ENCODE measurements around the gene GCGR. TPM values are rescaled to one million over a fixed set of nuclear protein-coding genes. Genes with fewer than 3 reads are reported as not detected.

Gene GCGR
- total RNA-seq, 4 donors from 2014 or later = 0.52 to 3.8 (median 1.3) TPM

GRCh38 chr17:81843713-81844326 lies 39.9 kb downstream of the GCGR start:
- H3K9me3 ChIP-seq = no peaks in the 10 kb centered on the region
- H3K27ac ChIP-seq = no peak overlapping the region
- H3K4me1 ChIP-seq = peaks cover 41% of the 10 kb centered on the region
- DNase-seq (ENCODE audit: low spot score in 2 of 2) = no peak
- no peaks in the 10 kb centered on the region for H3K27me3 ChIP-seq
- H3K4me3 ChIP-seq = no peak overlapping the region
- TF ChIP-seq POLR2A (IDR thresholded peaks at IDR 0.05) (no peak), EP300 (IDR thresholded peaks at IDR 0.05) (no peak), POLR2AphosphoS5 (IDR thresholded peaks at IDR 0.05) (no peak)
- TF ChIP-seq, protein P1, sequence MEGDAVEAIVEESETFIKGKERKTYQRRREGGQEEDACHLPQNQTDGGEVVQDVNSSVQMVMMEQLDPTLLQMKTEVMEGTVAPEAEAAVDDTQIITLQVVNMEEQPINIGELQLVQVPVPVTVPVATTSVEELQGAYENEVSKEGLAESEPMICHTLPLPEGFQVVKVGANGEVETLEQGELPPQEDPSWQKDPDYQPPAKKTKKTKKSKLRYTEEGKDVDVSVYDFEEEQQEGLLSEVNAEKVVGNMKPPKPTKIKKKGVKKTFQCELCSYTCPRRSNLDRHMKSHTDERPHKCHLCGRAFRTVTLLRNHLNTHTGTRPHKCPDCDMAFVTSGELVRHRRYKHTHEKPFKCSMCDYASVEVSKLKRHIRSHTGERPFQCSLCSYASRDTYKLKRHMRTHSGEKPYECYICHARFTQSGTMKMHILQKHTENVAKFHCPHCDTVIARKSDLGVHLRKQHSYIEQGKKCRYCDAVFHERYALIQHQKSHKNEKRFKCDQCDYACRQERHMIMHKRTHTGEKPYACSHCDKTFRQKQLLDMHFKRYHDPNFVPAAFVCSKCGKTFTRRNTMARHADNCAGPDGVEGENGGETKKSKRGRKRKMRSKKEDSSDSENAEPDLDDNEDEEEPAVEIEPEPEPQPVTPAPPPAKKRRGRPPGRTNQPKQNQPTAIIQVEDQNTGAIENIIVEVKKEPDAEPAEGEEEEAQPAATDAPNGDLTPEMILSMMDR (IDR thresholded peaks at IDR 0.05) = no peak
- 93% methylated on average over 28 of the region's 30 CpGs for WGBS
- H3K36me3 ChIP-seq = peaks cover 60% of the 10 kb centered on the region

DNA sequence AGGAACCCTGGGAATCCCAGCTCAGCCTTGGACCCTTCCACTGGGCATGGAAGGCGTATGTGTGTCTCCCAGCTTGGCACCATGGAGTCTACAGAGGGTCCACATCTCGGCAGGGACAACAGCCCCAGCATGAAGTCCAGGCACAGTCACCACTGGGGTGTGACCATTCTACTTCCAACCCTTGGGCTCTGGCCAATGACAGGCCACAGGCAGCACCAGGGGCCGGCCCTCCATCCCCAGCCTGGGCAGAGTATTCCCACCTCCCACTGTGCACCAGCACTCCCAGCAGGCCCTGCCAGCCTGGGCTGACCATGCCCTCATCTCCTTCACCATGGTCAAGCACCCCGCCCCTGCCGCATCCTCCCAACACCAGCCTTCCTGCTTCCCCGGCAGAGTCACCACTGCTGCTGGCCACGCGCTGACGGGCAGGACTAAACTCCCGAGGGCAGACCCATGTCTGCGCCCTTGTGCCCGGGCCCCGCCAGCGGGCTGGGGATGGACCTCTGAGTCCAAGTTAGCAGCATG lies 40.4 kb downstream of the GCGR start:
- WGBS = 96% methylated on average over 8 of the region's 14 CpGs
- Histone ChIP-seq H3K9me3 (no peaks in the 10 kb centered on the region), H3K27ac (no peak overlapping the region), H3K36me3 (peaks cover 65% of the 10 kb centered on the region), H3K4me1 (peaks cover 35% of the 10 kb centered on the region), H3K4me3 (no peak overlapping the region), H3K27me3 (no peaks in the 10 kb centered on the region)
- DNase-seq (ENCODE audit: low spot score in 2 of 2) = no peak
- TF ChIP-seq, protein P1 (IDR thresholded peaks at IDR 0.05) = no peak
- no peak for TF ChIP-seq POLR2AphosphoS5 (IDR thresholded peaks at IDR 0.05)
- no peak for TF ChIP-seq POLR2A (IDR thresholded peaks at IDR 0.05)
- no peak for TF ChIP-seq EP300 (IDR thresholded peaks at IDR 0.05)

GRCh38 chr17:81844887-81845286 lies 40.9 kb downstream of the GCGR start:
- TF ChIP-seq, protein P1 (IDR thresholded peaks at IDR 0.05) = no peak
- no peak for TF ChIP-seq EP300 (IDR thresholded peaks at IDR 0.05)
- TF ChIP-seq POLR2A (IDR thresholded peaks at IDR 0.05) = no peak
- TF ChIP-seq POLR2AphosphoS5 (IDR thresholded peaks at IDR 0.05) = no peak
- 82% methylated on average over 9 of the region's 13 CpGs for WGBS

GRCh38 chr17:81845361-81845760 lies 41.4 kb downstream of the GCGR start:
- Histone ChIP-seq H3K9me3 (no peaks in the 10 kb centered on the region), H3K27ac (no peak overlapping the region), H3K27me3 (no peaks in the 10 kb centered on the region), H3K36me3 (peaks cover 75% of the 10 kb centered on the region), H3K4me3 (no peak overlapping the region), H3K4me1 (peaks cover 27% of the 10 kb centered on the region)
- 94% methylated on average over 6 of the region's 13 CpGs for WGBS
- no peak for DNase-seq (ENCODE audit: low spot score in 2 of 2)
- TF ChIP-seq EP300 (IDR thresholded peaks at IDR 0.05) (no peak), POLR2A (IDR thresholded peaks at IDR 0.05) (no peak), POLR2AphosphoS5 (IDR thresholded peaks at IDR 0.05) (no peak)

More at GRCh38 chr17:81844887-81845286, 40.9 kb downstream of the GCGR start:
- H3K27me3 ChIP-seq = no peaks in the 10 kb centered on the region
- H3K4me1 ChIP-seq = peaks cover 32% of the 10 kb centered on the region
- H3K4me3 ChIP-seq = no peak overlapping the region
- H3K36me3 ChIP-seq = peaks cover 70% of the 10 kb centered on the region
- H3K9me3 ChIP-seq = no peaks in the 10 kb centered on the region
- no peak for DNase-seq (ENCODE audit: low spot score in 2 of 2)
- no peak overlapping the region for H3K27ac ChIP-seq

GRCh38 chr17:81845881-81846742 lies 42.2 kb downstream of the GCGR start:
- Histone ChIP-seq H3K4me1 (peaks cover 20% of the 10 kb centered on the region), H3K4me3 (no peak overlapping the region), H3K27me3 (no peaks in the 10 kb centered on the region), H3K9me3 (no peaks in the 10 kb centered on the region), H3K27ac (no peak overlapping the region), H3K36me3 (peaks cover 82% of the 10 kb centered on the region)
- no peak for DNase-seq (ENCODE audit: low spot score in 2 of 2)
- TF ChIP-seq POLR2AphosphoS5 (IDR thresholded peaks at IDR 0.05) (no peak), POLR2A (IDR thresholded peaks at IDR 0.05) (no peak), EP300 (IDR thresholded peaks at IDR 0.05) (no peak)
- TF ChIP-seq, protein P1 (IDR thresholded peaks at IDR 0.05) = no peak
- 92% methylated on average over 31 of the region's 38 CpGs for whole genome bisulfite sequencing
